ENCODE results near the gene NOP53. TPM values are rescaled to one million over a fixed set of nuclear protein-coding genes. Genes with fewer than 3 reads are reported as not detected.
"Not testable (repeated sequence)": the region's sequence is repeated elsewhere in the genome, so short reads cannot be mapped to it uniquely, and the experiment has no call there.

Gene NOP53
- total RNA-seq, 1 donor from 2014 or later = 93.9 TPM

DNA sequence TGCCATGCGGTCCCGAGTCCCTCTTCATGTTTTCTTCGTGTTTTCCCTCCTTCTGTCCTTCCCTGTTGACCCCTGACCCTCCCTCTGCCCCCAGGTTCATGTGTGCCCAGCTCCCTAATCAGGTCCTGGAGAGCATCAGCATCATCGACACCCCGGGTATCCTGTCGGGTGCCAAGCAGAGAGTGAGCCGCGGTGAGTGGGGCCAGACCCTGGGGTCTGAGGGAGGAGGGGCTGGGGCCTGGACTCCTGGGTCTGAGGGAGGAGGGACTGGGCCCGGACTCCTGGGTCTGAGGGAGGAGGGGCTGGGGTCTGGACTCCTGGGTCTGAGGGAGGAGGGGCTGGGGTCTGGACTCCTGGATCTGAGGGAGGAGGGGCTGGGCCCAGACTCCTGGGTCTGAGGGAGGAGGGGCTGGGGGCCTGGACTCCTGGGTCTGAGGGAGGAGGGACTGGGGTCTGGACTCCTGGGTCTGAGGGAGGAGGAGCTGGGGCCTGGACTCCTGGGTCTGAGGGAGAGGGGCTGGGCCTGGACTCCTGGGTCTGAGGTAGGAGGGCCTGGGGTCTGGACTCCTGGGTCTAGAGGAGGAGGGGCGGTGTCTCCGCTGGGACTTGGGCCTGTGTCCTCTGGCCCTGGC is 26.8 kb upstream of the NOP53 start:
- Histone ChIP-seq H3K4me3 (ENCODE audit: low read length in 3 of 3) (peak overlapping the region in 2 of 3 donors; percentile 29 to 36), H3K4me1 (ENCODE audit: control insufficient read depth in 3 of 3, insufficient read depth in 3 of 3, low read length in 3 of 3) (peaks cover 30 to 45% (median 38%) of the 10 kb centered on the region in 3 donors), H3K36me3 (ENCODE audit: control insufficient read depth in 3 of 3, insufficient read depth in 3 of 3, low read length in 3 of 3) (peaks cover 0 to 14% (median 5%) of the 10 kb centered on the region in 3 donors), H3K27me3 (ENCODE audit: control insufficient read depth in 3 of 3, insufficient read depth in 3 of 3, low read length in 3 of 3) (peaks cover 14 to 34% (median 16%) of the 10 kb centered on the region in 3 donors), H3K27ac (ENCODE audit: low read depth, low read length) (peak overlapping the region; percentile 73), H3K9ac (ENCODE audit: low read depth in 1 of 3, low read length in 3 of 3) (peak overlapping the region in 1 of 3 donors; percentile 40)
- H3K9me3 ChIP-seq (ENCODE audit: control insufficient read depth in 3 of 3, low read length in 3 of 3) = not testable (repeated sequence)

- no peaks in the 10 kb centered on the region for H3K9me3 ChIP-seq (ENCODE audit: control insufficient read depth in 3 of 3, low read length in 3 of 3)
- peak overlapping the region in 1 of 3 donors; percentile 40 for H3K9ac ChIP-seq (ENCODE audit: low read depth in 1 of 3, low read length in 3 of 3)
- H3K27me3 ChIP-seq (ENCODE audit: control insufficient read depth in 3 of 3, insufficient read depth in 3 of 3, low read length in 3 of 3) = peaks cover 9 to 31% (median 15%) of the 10 kb centered on the region in 3 donors
- peak overlapping the region in 2 of 3 donors; percentile 29 to 41 for H3K4me3 ChIP-seq (ENCODE audit: low read length in 3 of 3)
- peaks cover 0 to 15% (median 6%) of the 10 kb centered on the region in 3 donors for H3K36me3 ChIP-seq (ENCODE audit: control insufficient read depth in 3 of 3, insufficient read depth in 3 of 3, low read length in 3 of 3)
- H3K4me1 ChIP-seq (ENCODE audit: control insufficient read depth in 3 of 3, insufficient read depth in 3 of 3, low read length in 3 of 3) = peaks cover 30 to 45% (median 42%) of the 10 kb centered on the region in 3 donors
- peak overlapping the region; percentile 73 for H3K27ac ChIP-seq (ENCODE audit: low read depth, low read length)
Observed at GRCh38 chr19:47719047-47719859, 26.1 kb upstream of the NOP53 start.

DNA sequence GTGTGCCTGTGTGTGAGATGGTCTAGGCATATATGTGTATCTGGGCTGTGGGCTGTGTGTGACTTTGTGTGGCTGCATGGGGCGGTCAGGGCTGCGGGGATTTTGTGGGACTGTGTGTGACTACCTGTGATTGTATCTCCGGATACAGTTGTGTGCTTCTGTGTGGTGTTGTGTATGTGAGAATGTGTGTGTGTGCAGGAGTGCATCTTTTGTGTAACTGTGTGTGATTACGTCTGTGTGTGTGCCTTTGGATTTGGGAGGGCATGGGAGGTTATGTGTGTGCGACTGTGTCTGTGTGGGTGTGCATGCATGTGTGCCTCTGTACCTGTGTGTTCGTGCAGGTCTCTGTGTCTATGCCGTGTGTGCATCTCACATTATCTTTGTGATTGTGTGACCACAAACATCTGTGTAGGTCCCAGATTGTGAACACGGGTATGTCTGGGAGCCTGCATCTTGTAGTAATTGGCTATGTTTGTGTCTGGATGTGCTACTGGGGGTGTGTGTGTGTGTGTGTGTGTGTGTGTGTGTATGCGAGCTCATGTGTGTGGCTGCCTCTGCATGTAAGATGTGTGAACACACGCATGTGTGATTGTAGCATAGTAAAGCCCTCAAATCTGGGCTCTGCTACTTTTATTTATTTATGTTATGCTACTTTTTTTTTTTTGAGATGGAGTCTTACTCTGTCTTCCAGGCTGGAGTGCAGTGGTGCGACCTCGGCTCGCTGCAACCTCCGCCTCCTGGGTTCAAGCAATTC is 24.5 kb upstream of the NOP53 start:
- Histone ChIP-seq H3K4me3 (ENCODE audit: low read length in 3 of 3) (peak overlapping the region in 2 of 3 donors; percentile 17 to 46), H3K9me3 (ENCODE audit: control insufficient read depth in 3 of 3, low read length in 3 of 3) (no peaks in the 10 kb centered on the region), H3K27ac (ENCODE audit: low read depth, low read length) (peak overlapping the region; percentile 73), H3K9ac (ENCODE audit: low read depth in 1 of 3, low read length in 3 of 3) (no peak overlapping the region), H3K4me1 (ENCODE audit: control insufficient read depth in 3 of 3, insufficient read depth in 3 of 3, low read length in 3 of 3) (peaks cover 22 to 48% (median 40%) of the 10 kb centered on the region in 3 donors), H3K36me3 (ENCODE audit: control insufficient read depth in 3 of 3, insufficient read depth in 3 of 3, low read length in 3 of 3) (peaks cover 0 to 19% (median 10%) of the 10 kb centered on the region in 3 donors), H3K27me3 (ENCODE audit: control insufficient read depth in 3 of 3, insufficient read depth in 3 of 3, low read length in 3 of 3) (peaks cover 6 to 27% (median 12%) of the 10 kb centered on the region in 3 donors)

GRCh38 chr19:47723581-47723940 is 21.8 kb upstream of the NOP53 start:
- H3K27ac ChIP-seq (ENCODE audit: low read depth, low read length) = peak overlapping the region; percentile 37
- H3K9ac ChIP-seq (ENCODE audit: low read depth in 1 of 3, low read length in 3 of 3) = no peak overlapping the region
- H3K9me3 ChIP-seq (ENCODE audit: control insufficient read depth in 3 of 3, low read length in 3 of 3) = no peaks in the 10 kb centered on the region
- peaks cover 0 to 19% (median 5%) of the 10 kb centered on the region in 3 donors for H3K27me3 ChIP-seq (ENCODE audit: control insufficient read depth in 3 of 3, insufficient read depth in 3 of 3, low read length in 3 of 3)
- peaks cover 13 to 35% (median 34%) of the 10 kb centered on the region in 3 donors for H3K4me1 ChIP-seq (ENCODE audit: control insufficient read depth in 3 of 3, insufficient read depth in 3 of 3, low read length in 3 of 3)
- H3K4me3 ChIP-seq (ENCODE audit: low read length in 3 of 3) = no peak overlapping the region
- peaks cover 0 to 14% (median 7%) of the 10 kb centered on the region in 3 donors for H3K36me3 ChIP-seq (ENCODE audit: control insufficient read depth in 3 of 3, insufficient read depth in 3 of 3, low read length in 3 of 3)

GRCh38 chr19:47725759-47726401 is 19.5 kb upstream of the NOP53 start:
- Histone ChIP-seq H3K4me1 (ENCODE audit: control insufficient read depth in 3 of 3, insufficient read depth in 3 of 3, low read length in 3 of 3) (peaks cover 19 to 40% (median 24%) of the 10 kb centered on the region in 3 donors), H3K27ac (ENCODE audit: low read depth, low read length) (peak overlapping the region; percentile 12), H3K36me3 (ENCODE audit: control insufficient read depth in 3 of 3, insufficient read depth in 3 of 3, low read length in 3 of 3) (peaks cover 0 to 14% (median 12%) of the 10 kb centered on the region in 3 donors), H3K4me3 (ENCODE audit: low read length in 3 of 3) (no peak overlapping the region), H3K9me3 (ENCODE audit: control insufficient read depth in 3 of 3, low read length in 3 of 3) (no peaks in the 10 kb centered on the region), H3K9ac (ENCODE audit: low read depth in 1 of 3, low read length in 3 of 3) (peak overlapping the region in 1 of 3 donors; percentile 8), H3K27me3 (ENCODE audit: control insufficient read depth in 3 of 3, insufficient read depth in 3 of 3, low read length in 3 of 3) (peaks cover 9 to 30% (median 14%) of the 10 kb centered on the region in 3 donors)

- Histone ChIP-seq H3K4me3 (ENCODE audit: low read length in 3 of 3) (no peak overlapping the region), H3K4me1 (ENCODE audit: control insufficient read depth in 3 of 3, insufficient read depth in 3 of 3, low read length in 3 of 3) (peaks cover 19 to 37% (median 23%) of the 10 kb centered on the region in 3 donors), H3K27ac (ENCODE audit: low read depth, low read length) (peak overlapping the region; percentile 12), H3K9ac (ENCODE audit: low read depth in 1 of 3, low read length in 3 of 3) (no peak overlapping the region), H3K9me3 (ENCODE audit: control insufficient read depth in 3 of 3, low read length in 3 of 3) (no peaks in the 10 kb centered on the region), H3K36me3 (ENCODE audit: control insufficient read depth in 3 of 3, insufficient read depth in 3 of 3, low read length in 3 of 3) (peaks cover 0 to 14% (median 14%) of the 10 kb centered on the region in 3 donors), H3K27me3 (ENCODE audit: control insufficient read depth in 3 of 3, insufficient read depth in 3 of 3, low read length in 3 of 3) (peaks cover 9 to 30% (median 15%) of the 10 kb centered on the region in 3 donors)
Observed at GRCh38 chr19:47726467-47726866, 18.9 kb upstream of the NOP53 start.

DNA sequence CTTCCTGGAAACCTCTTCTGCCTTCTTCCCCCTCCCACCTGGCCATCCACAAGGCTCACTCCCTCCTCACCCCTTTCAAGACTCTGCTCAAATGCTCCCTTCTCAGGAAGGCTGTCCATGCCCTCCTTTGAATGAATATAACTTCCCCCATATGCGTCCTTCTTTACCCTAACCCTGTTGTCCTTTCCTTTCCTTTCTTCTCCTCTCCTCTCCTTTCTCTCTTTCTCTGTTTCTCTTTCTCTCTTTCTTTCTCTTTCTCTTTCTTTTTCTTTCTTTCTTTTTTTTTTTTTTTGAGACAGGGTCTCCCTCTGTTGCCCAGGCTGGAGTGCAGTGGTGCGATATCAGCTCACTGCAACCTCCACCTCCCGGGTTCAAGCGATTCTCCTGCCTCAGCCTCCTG is 17.1 kb upstream of the NOP53 start:
- Histone ChIP-seq H3K27me3 (ENCODE audit: control insufficient read depth in 3 of 3, insufficient read depth in 3 of 3, low read length in 3 of 3) (peaks cover 3 to 19% (median 15%) of the 10 kb centered on the region in 3 donors), H3K9ac (ENCODE audit: low read depth in 1 of 3, low read length in 3 of 3) (peak overlapping the region in 1 of 3 donors; percentile 16), H3K4me1 (ENCODE audit: control insufficient read depth in 3 of 3, insufficient read depth in 3 of 3, low read length in 3 of 3) (peaks cover 13 to 26% (median 18%) of the 10 kb centered on the region in 3 donors), H3K36me3 (ENCODE audit: control insufficient read depth in 3 of 3, insufficient read depth in 3 of 3, low read length in 3 of 3) (peaks cover 0 to 14% (median 10%) of the 10 kb centered on the region in 3 donors)
- not testable (repeated sequence) for H3K9me3 ChIP-seq (ENCODE audit: control insufficient read depth in 3 of 3, low read length in 3 of 3); H3K4me3 ChIP-seq (ENCODE audit: low read length in 3 of 3); H3K27ac ChIP-seq (ENCODE audit: low read depth, low read length)

- Histone ChIP-seq H3K36me3 (ENCODE audit: control insufficient read depth in 3 of 3, insufficient read depth in 3 of 3, low read length in 3 of 3) (peaks cover 0 to 15% (median 10%) of the 10 kb centered on the region in 3 donors), H3K9me3 (ENCODE audit: control insufficient read depth in 3 of 3, low read length in 3 of 3) (no peaks in the 10 kb centered on the region), H3K4me1 (ENCODE audit: control insufficient read depth in 3 of 3, insufficient read depth in 3 of 3, low read length in 3 of 3) (peaks cover 13 to 20% (median 18%) of the 10 kb centered on the region in 3 donors), H3K27me3 (ENCODE audit: control insufficient read depth in 3 of 3, insufficient read depth in 3 of 3, low read length in 3 of 3) (peaks cover 3 to 16% (median 15%) of the 10 kb centered on the region in 3 donors), H3K9ac (ENCODE audit: low read depth in 1 of 3, low read length in 3 of 3) (peak overlapping the region in 1 of 3 donors; percentile 40), H3K4me3 (ENCODE audit: low read length in 3 of 3) (peak overlapping the region in 1 of 3 donors; percentile 14), H3K27ac (ENCODE audit: low read depth, low read length) (peak overlapping the region; percentile 62)
Observed at GRCh38 chr19:47729468-47729798, 15.9 kb upstream of the NOP53 start.
